Lung (tissue), 12 donors: ENCODE data around the gene RASL11A. TPM values are rescaled to one million over a fixed set of nuclear protein-coding genes. Genes with fewer than 3 reads are reported as not detected.

Experiments used
- ATAC-seq: fragments of 200-7000 bp; cut with Tn5 transposase; one replicate; pipeline ENCODE4 v1.9.1; 2020; ENCODE audit warnings: moderate number of reproducible peaks; ENCODE audit not compliant: insufficient read depth, low FRiP score
- DNase-seq, 3 donors: peaks; one replicate each; pipeline ENCODE4 v3.0.0-alpha.2; 2013 to 2017
- H3K27ac ChIP-seq, 2 donors: one replicate each; pipeline ENCODE4 v1.5.1; 2013; ENCODE audit warnings: mild to moderate bottlenecking in 2 of 2, moderate library complexity in 2 of 2, control low read depth in 1 of 2, inconsistent platforms in 1 of 2, low read depth in 1 of 2, low read length in 1 of 2
- H3K27me3 ChIP-seq, 3 donors: one replicate each; pipeline ENCODE4 v1.5.1; 2013; ENCODE audit warnings: low read length in 2 of 3; ENCODE audit not compliant: control insufficient read depth in 3 of 3, insufficient read depth in 3 of 3
- H3K36me3 ChIP-seq, 4 donors: one replicate each; pipeline ENCODE4 v1.5.1; 2013; ENCODE audit warnings: low read length in 4 of 4, mild to moderate bottlenecking in 1 of 4, moderate library complexity in 1 of 4; ENCODE audit not compliant: control insufficient read depth in 4 of 4, insufficient read depth in 4 of 4
- H3K4me1 ChIP-seq, 5 donors: one replicate each; pipeline ENCODE4 v1.5.1; 2013; ENCODE audit warnings: low read length in 5 of 5, mild to moderate bottlenecking in 2 of 5, moderate library complexity in 1 of 5; ENCODE audit not compliant: control insufficient read depth in 5 of 5, insufficient read depth in 5 of 5
- H3K4me3 ChIP-seq: one replicate; pipeline ENCODE4 v1.5.1; 2013; ENCODE audit warnings: mild to moderate bottlenecking, control low read depth, moderate library complexity
- H3K9ac ChIP-seq, 2 donors: one replicate each; pipeline ENCODE4 v1.5.1; 2013; ENCODE audit warnings: low read length in 2 of 2, control low read depth in 1 of 2; ENCODE audit not compliant: insufficient read depth in 1 of 2
- H3K9me3 ChIP-seq, 4 donors: one replicate each; pipeline ENCODE4 v1.5.1; 2013; ENCODE audit warnings: low read length in 3 of 4, mild to moderate bottlenecking in 1 of 4, moderate library complexity in 1 of 4; ENCODE audit not compliant: control insufficient read depth in 4 of 4, insufficient read depth in 3 of 4
- CTCF ChIP-seq: IDR thresholded peaks from 2 replicates; pipeline ENCODE4 v1.5.1; 2012; ENCODE audit warnings: mild to moderate bottlenecking; ENCODE audit errors: control extremely low read depth, extremely low read depth
- WGBS, 2 donors: extraction: QIAGEN DNeasy Blood & Tissue Kit; methylation state at CpG; one replicate each; pipeline ENCODE4 v1.1.7; 2013; 5-methylcytosine and 5-hydroxymethylcytosine counted together
- polyA plus RNA-seq, 2 donors: library from polyadenylated mRNA; stranded (reverse); fragments of 200-250 nt; gene quantifications; one replicate each; pipeline ENCODE4 v1.2.1, GENCODE V29; 2013
- total RNA-seq, 2 donors: library from RNA; depleted of rRNA in 1 of 2; stranded (reverse); fragments of >200 nt in 1 of 2; gene quantifications; one replicate each; pipeline ENCODE4 v1.2.1, GENCODE V29; 2014 to 2021
- donor health status: control.
- donor health status: control.
- donor health status: Bipolar disorder and iron deficiency.
- donor health status: healthy.
- donor health status: DM: yes; HTN: yes; CAD: no.

RASL11A gene
- total and polyA plus RNA-seq, 4 donors: 12.1 to 31.5 (median 15.2) TPM

- 69 to 78% methylated on average over 6 of the region's 6 CpGs for WGBS, 2 donors
- no peaks in the 10 kb centered on the region for H3K4me1 ChIP-seq
- no peak for ATAC-seq
These were observed 41.0 kb downstream of the RASL11A start for GRCh38 chr13:27311518-27312210.

GRCh38 chr13:27313770-27314169 lies 43.1 kb downstream of the RASL11A start:
- no peak for DNase-seq
- WGBS, 2 donors: 86 to 92% methylated on average over 1 of the region's 1 CpG
- TF ChIP-seq CTCF: no peak
- Histone ChIP-seq H3K9me3 (no peaks in the 10 kb centered on the region), H3K27me3 (peaks cover 0 to 5% (median 0%) of the 10 kb centered on the region in 3 donors), H3K4me3 (no peak overlapping the region), H3K9ac (no peak overlapping the region), H3K4me1 (no peaks in the 10 kb centered on the region), H3K36me3 (no peaks in the 10 kb centered on the region), H3K27ac (no peak overlapping the region)
- ATAC-seq: no peak

More at GRCh38 chr13:27311518-27312210, 41.0 kb downstream of the RASL11A start:
- Histone ChIP-seq H3K36me3 (no peaks in the 10 kb centered on the region), H3K4me3 (no peak overlapping the region), H3K9me3 (no peaks in the 10 kb centered on the region), H3K9ac (no peak overlapping the region), H3K27me3 (peaks cover 0 to 4% (median 0%) of the 10 kb centered on the region in 3 donors), H3K27ac (no peak overlapping the region)
- no peak for TF ChIP-seq CTCF
- no peak for DNase-seq

GRCh38 chr13:27319404-27319803 lies 48.8 kb downstream of the RASL11A start:
- no peak overlapping the region for H3K4me3 ChIP-seq
- no peak overlapping the region for H3K9ac ChIP-seq
- no peaks in the 10 kb centered on the region for H3K4me1 ChIP-seq
- ATAC-seq (no peak), DNase-seq (no peak)
- peaks cover 0 to 2% (median 0%) of the 10 kb centered on the region in 4 donors for H3K9me3 ChIP-seq
- H3K36me3 ChIP-seq: no peaks in the 10 kb centered on the region
- H3K27me3 ChIP-seq: peaks cover 2 to 5% (median 2%) of the 10 kb centered on the region in 3 donors
- no peak for TF ChIP-seq CTCF
- H3K27ac ChIP-seq: no peak overlapping the region
